ENCODE data around the gene WDR70. TPM values are rescaled to one million over a fixed set of nuclear protein-coding genes. Genes with fewer than 3 reads are reported as not detected.

Gene WDR70
- polyA plus RNA-seq, 1 of the 3 experiments (the other 2 are of a cell fraction) = 14.2 TPM

GRCh38 chr5:37428044-37428443, 48.9 kb downstream of the WDR70 start:
- ChIA-PET POLR2A (no interaction called here), CTCF (interaction anchor here (1.9 kb wide), 1 partner anchor 15 kb away, joined by 11 read pairs; no protein-coding TSS in a partner anchor)
- Histone ChIP-seq H3K4me1 (ENCODE audit: control insufficient read depth in 1 of 2, insufficient read depth in 2 of 2, low read depth in 1 of 2, low read length in 1 of 2) (no peaks in the 10 kb centered on the region), H4K20me1 (ENCODE audit: insufficient read depth) (no peaks in the 10 kb centered on the region), H3K79me2 (ENCODE audit: insufficient read depth) (no peaks in the 10 kb centered on the region), H3F3A (replicated peaks; ENCODE audit: insufficient read depth) (no peaks in the 10 kb centered on the region), H3K27me3 (ENCODE audit: insufficient read depth) (no peaks in the 10 kb centered on the region), H3K9me2 (no peaks in the 10 kb centered on the region), H3K4me2 (no peak overlapping the region), H3K27ac (ENCODE audit: low read depth in 2 of 2, low read length in 1 of 2) (no peak overlapping the region), H3K4me3 (ENCODE audit: low read depth in 2 of 2, low read length in 1 of 2) (no peak overlapping the region), H3K36me3 (replicated peaks in 1 of 2; ENCODE audit: control insufficient read depth in 1 of 2, insufficient read depth in 2 of 2, low read length in 1 of 2) (peaks cover 0 to 7% of the 10 kb centered on the region in 2 experiments), H3K9ac (no peak overlapping the region), H2AFZ (ENCODE audit: low read depth) (no peak overlapping the region), H3K9me3 (no peaks in the 10 kb centered on the region)
- 90% methylated on average over 1 of the region's 1 CpG for WGBS (ENCODE audit: low lambda C conversion rate)
- TF ChIP-seq RAD21 (IDR thresholded peaks at IDR 0.05; ENCODE audit: low read length) (no peak), FOSL2 (IDR thresholded peaks at IDR 0.05; ENCODE audit: borderline replicate concordance, low read depth) (no peak), NRF1 (IDR thresholded peaks at IDR 0.05; ENCODE audit: low read depth, low read length) (no peak), JUND (IDR thresholded peaks at IDR 0.05) (no peak), POLR2AphosphoS5 (IDR thresholded peaks at IDR 0.05; ENCODE audit: low read depth, low read length) (no peak)
- no peak for DNase-seq

GRCh38 chr5:37435261-37435660, 56.1 kb downstream of the WDR70 start:
- no peak overlapping the region for H2AFZ ChIP-seq (ENCODE audit: low read depth)
- no peak overlapping the region for H3K27ac ChIP-seq (ENCODE audit: low read depth in 2 of 2, low read length in 1 of 2)
- peaks cover 4 to 19% of the 10 kb centered on the region in 2 experiments for H3K36me3 ChIP-seq (replicated peaks in 1 of 2; ENCODE audit: control insufficient read depth in 1 of 2, insufficient read depth in 2 of 2, low read length in 1 of 2)
- H4K20me1 ChIP-seq (ENCODE audit: insufficient read depth) = no peaks in the 10 kb centered on the region
- no peaks in the 10 kb centered on the region for H3K79me2 ChIP-seq (ENCODE audit: insufficient read depth)
- no peaks in the 10 kb centered on the region for H3K9me3 ChIP-seq
- ChIA-PET POLR2A (no interaction called here), CTCF (interaction anchor here (1.1 to 1.4 kb wide), 2 partner anchors 22 to 757 kb away, joined by 3 to 6 read pairs; no protein-coding TSS in a partner anchor)
- no peak for DNase-seq
- H3K4me1 ChIP-seq (ENCODE audit: control insufficient read depth in 1 of 2, insufficient read depth in 2 of 2, low read depth in 1 of 2, low read length in 1 of 2) = peaks cover 0 to 7% of the 10 kb centered on the region in 2 experiments; a peak in 2 of 4 replicates
- H3K27me3 ChIP-seq (ENCODE audit: insufficient read depth) = no peaks in the 10 kb centered on the region
- TF ChIP-seq TAF1 (IDR thresholded peaks at IDR 0.05; ENCODE audit: borderline replicate concordance, low read depth, low read length) (no peak), NRF1 (IDR thresholded peaks at IDR 0.05; ENCODE audit: low read depth, low read length) (no peak), MAX (IDR thresholded peaks at IDR 0.05; ENCODE audit: low read depth) (no peak), EZH2phosphoT487 (IDR thresholded peaks at IDR 0.05; ENCODE audit: borderline replicate concordance, low read depth) (no peak), REST (IDR thresholded peaks at IDR 0.05; ENCODE audit: low read depth, low read length) (no peak), GABPA (IDR thresholded peaks at IDR 0.05; ENCODE audit: low read depth) (no peak), ELF1 (IDR thresholded peaks at IDR 0.05) (no peak), MEF2A (IDR thresholded peaks at IDR 0.05; ENCODE audit: borderline replicate concordance, low read depth) (no peak), TCF12 (IDR thresholded peaks at IDR 0.05) (no peak), RXRA (IDR thresholded peaks at IDR 0.05; ENCODE audit: borderline replicate concordance, low read depth) (no peak), USF1 (IDR thresholded peaks at IDR 0.05; ENCODE audit: borderline replicate concordance, low read depth) (no peak), RFX5 (IDR thresholded peaks at IDR 0.05; ENCODE audit: low read length) (no peak), PBX3 (IDR thresholded peaks at IDR 0.05) (no peak), USF2 (IDR thresholded peaks at IDR 0.05; ENCODE audit: borderline replicate concordance, low read depth, low read length) (no peak), POLR2AphosphoS5 (IDR thresholded peaks at IDR 0.05; ENCODE audit: low read depth, low read length) (no peak)
- no peaks in the 10 kb centered on the region for H3K9me2 ChIP-seq
- H3K4me2 ChIP-seq = no peak overlapping the region
- no peak overlapping the region for H3K9ac ChIP-seq
- H3F3A ChIP-seq (replicated peaks; ENCODE audit: insufficient read depth) = no peaks in the 10 kb centered on the region
- H3K4me3 ChIP-seq (ENCODE audit: low read depth in 2 of 2, low read length in 1 of 2) = no peak overlapping the region
